ENCODE measurements around the gene SIGLEC5.
"Not testable (repeated sequence)": the region's sequence is repeated elsewhere in the genome, so short reads cannot be mapped to it uniquely, and the experiment has no call there.

The SIGLEC5 gene

GRCh38 chr19:51630315-51630714 lies at the start of gene SIGLEC5:
Gene SIGLEC5 (minus strand): TSS chr19:51630401. CDS start chr19:51630335, 66 bp downstream.
- not testable (repeated sequence) for DNase-seq

GRCh38 chr19:51676566-51677083 lies 46.4 kb upstream of the SIGLEC5 start:
- DNase-seq: no peak

- DNase-seq: not testable (repeated sequence)
Measured at GRCh38 chr19:51675911-51676565, 45.8 kb upstream of the SIGLEC5 start.

- no peak for DNase-seq
Measured at GRCh38 chr19:51668216-51668615, 38.0 kb upstream of the SIGLEC5 start.

GRCh38 chr19:51664997-51665396 lies 34.8 kb upstream of the SIGLEC5 start:
- DNase-seq: no peak

GRCh38 chr19:51664131-51664530 lies 33.9 kb upstream of the SIGLEC5 start:
- DNase-seq: no peak

- DNase-seq: no peak
Measured at GRCh38 chr19:51663650-51664049, 33.4 kb upstream of the SIGLEC5 start.

- DNase-seq: peak; percentile 46
Measured at GRCh38 chr19:51660975-51661600, 30.9 kb upstream of the SIGLEC5 start.

- DNase-seq: no peak
Measured at GRCh38 chr19:51654783-51655182, 24.6 kb upstream of the SIGLEC5 start.

- DNase-seq: no peak
Measured at GRCh38 chr19:51653162-51653561, 23.0 kb upstream of the SIGLEC5 start.

- no peak for DNase-seq
Measured at GRCh38 chr19:51652266-51652665, 22.1 kb upstream of the SIGLEC5 start.

- no peak for DNase-seq
Measured at GRCh38 chr19:51651216-51651846, 21.1 kb upstream of the SIGLEC5 start.

GRCh38 chr19:51647318-51647717 lies 17.1 kb upstream of the SIGLEC5 start:
- no peak for DNase-seq

- DNase-seq: not testable (repeated sequence)
Measured at GRCh38 chr19:51646730-51647129, 16.5 kb upstream of the SIGLEC5 start, which contains the start of gene SIGLEC14. Gene SIGLEC14 (minus strand): TSS chr19:51646825. CDS start chr19:51646759, 66 bp downstream.

GRCh38 chr19:51644636-51645271 lies 14.6 kb upstream of the SIGLEC5 start:
- no peak for DNase-seq

GRCh38 chr19:51641648-51642047 lies 11.4 kb upstream of the SIGLEC5 start:
- no peak for DNase-seq

- no peak for DNase-seq
Measured at GRCh38 chr19:51640386-51640785, 10.2 kb upstream of the SIGLEC5 start.

GRCh38 chr19:51639916-51640315 lies 9.7 kb upstream of the SIGLEC5 start:
- no peak for DNase-seq

- DNase-seq: no peak
Measured at GRCh38 chr19:51637362-51637978, 7.3 kb upstream of the SIGLEC5 start.

- no peak for DNase-seq
Measured at GRCh38 chr19:51632126-51632525, 1.9 kb upstream of the SIGLEC5 start.

- no peak for DNase-seq
Measured at GRCh38 chr19:51628153-51628939, 1.9 kb downstream of the SIGLEC5 start.

All from NCI-H774 (cell line).